Medulla oblongata (tissue), 1 donor: ENCODE results near the gene ANKRD13A.
A peak's percentile ranks its signal among the peaks of the same experiment; 100 is the strongest.
"Not testable (repeated sequence)": the region's sequence is repeated elsewhere in the genome, so short reads cannot be mapped to it uniquely, and the experiment has no call there.

Source experiments
- DNase-seq: peaks from one replicate; pipeline ENCODE4 v3.0.0-alpha.2; 2015; ENCODE audit errors: extremely low spot score

ANKRD13A gene

DNA sequence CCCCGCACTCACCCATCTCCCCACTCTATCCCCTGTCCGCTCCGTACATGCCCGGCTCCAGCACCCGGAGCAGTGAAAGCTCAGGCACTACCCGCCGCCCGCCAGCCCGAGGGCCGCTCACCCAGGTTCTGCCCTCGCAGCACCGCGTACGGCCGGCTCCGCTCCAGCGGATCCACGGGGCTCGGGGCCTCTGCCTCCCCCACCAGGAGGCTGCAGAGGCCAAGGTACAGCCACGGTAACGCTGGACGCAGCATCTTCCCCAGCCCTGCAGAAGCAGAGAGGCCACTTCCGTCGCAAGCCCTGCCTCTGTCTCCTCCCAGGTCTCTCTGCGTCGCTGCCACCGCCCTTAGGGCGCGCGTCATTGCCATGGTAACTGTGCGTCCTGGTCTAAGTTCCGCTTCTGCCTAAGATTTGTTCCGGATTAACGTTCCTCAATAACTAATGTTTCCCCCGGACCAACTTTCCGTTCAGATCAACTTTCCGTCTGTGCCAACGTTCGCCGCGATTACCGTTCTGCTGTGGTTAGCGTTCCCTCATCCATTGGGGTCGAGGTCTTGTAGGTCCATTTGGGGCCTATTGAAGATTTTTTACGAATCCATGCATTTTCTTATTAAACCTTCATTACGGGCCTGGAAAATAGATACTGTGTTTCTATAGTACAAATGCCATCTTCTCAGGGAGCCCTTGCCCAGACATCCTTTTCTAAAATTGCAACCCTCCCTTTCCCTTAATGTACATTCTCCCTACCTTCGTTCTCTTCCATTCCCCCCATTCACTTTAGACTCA, 49.2 kb downstream of the ANKRD13A start, which contains the start of gene C12orf76:
TSS of gene C12orf76 (minus strand) at position 281 of the 786 bp plus-strand sequence. CDS start at position 254, 27 bp downstream.
- DNase-seq = peak; percentile 98

- not testable (repeated sequence) for DNase-seq
Observed at GRCh38 chr12:110049034-110049433, 49.8 kb downstream of the ANKRD13A start.

- not testable (repeated sequence) for DNase-seq
Observed at GRCh38 chr12:110049666-110050065, 50.4 kb downstream of the ANKRD13A start.

GRCh38 chr12:110050927-110051326, 51.7 kb downstream of the ANKRD13A start:
- no peak for DNase-seq

DNA sequence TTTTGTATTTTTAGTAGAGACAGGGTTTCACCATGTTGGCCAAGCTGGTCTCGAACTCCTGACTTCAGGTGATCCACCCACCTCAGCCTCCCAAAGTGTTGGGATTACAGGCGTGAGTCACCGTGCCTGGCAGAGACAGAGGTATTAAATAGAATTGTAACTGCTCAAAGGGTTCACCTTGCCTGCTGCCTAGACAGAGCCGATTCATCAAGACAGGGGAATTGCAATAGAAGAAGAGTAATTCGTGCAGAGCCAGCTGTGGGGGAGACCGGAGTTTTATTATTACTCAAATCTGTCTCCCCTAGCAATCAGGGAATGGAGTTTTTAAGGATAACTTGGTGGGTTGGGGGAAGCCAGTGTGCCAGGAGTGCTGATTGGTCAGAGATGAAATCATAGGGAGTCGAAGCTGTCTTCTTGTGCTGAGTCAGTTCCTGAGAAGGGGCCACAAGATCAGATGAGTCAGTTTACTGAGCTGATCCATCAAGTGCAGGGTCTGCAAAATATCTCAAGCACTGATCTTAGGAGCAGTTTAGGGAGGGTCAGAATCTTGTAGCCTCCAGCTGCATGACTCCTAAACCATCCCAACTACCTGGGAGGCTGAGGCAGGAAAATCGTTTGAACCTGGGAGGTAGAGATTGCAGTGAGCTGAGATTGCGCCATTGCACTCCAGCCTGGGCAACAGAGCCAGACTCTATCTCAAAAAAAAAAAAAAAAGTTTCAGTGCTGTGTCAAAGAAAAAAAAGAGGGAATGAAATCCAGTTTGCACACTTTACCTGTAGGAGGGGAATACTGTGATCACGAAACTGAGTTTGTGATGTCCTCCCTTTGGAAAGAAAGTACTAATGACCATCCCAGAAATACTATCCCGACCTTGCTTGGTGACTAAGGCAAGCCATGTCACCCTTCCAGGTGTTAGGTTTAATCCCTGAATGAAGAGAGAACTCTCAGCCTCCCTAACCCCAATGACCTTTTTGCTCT, 56.4 kb downstream of the ANKRD13A start:
- not testable (repeated sequence) for DNase-seq

- DNase-seq = not testable (repeated sequence)
Observed at GRCh38 chr12:110056643-110057042, 57.4 kb downstream of the ANKRD13A start.

GRCh38 chr12:110058875-110059615, 59.8 kb downstream of the ANKRD13A start:
- DNase-seq = no peak

GRCh38 chr12:110059651-110060000, 60.4 kb downstream of the ANKRD13A start:
- DNase-seq = no peak

- DNase-seq = no peak
Observed at GRCh38 chr12:110062241-110062640, 63.0 kb downstream of the ANKRD13A start.

DNA sequence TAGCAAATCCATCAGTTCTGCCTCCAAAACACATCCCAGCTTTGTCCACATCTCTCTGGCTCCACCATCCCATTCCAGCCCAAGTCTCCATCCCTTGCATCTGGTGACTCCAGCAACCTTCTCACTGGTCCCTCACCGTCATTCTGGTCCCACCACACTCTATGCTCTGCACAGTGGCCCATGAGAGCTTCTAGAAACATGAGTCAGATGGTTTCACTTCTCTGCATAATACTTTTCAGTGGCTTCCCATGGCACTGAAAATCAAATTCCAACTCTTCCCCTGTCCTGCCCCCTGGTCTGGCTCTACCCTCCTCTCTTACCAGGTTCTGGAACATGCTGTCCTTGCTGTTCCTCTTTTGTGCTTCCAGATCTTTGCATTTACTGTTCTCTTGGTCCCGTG, 66.3 kb downstream of the ANKRD13A start:
- peak; percentile 27 for DNase-seq

GRCh38 chr12:110067531-110067930, 68.3 kb downstream of the ANKRD13A start:
- DNase-seq = no peak

GRCh38 chr12:110068115-110068514, 68.9 kb downstream of the ANKRD13A start:
- DNase-seq = not testable (repeated sequence)

- DNase-seq = no peak
Observed at GRCh38 chr12:110068654-110069053, 69.4 kb downstream of the ANKRD13A start.

- no peak for DNase-seq
Observed at GRCh38 chr12:110071504-110071903, 72.3 kb downstream of the ANKRD13A start.

DNA sequence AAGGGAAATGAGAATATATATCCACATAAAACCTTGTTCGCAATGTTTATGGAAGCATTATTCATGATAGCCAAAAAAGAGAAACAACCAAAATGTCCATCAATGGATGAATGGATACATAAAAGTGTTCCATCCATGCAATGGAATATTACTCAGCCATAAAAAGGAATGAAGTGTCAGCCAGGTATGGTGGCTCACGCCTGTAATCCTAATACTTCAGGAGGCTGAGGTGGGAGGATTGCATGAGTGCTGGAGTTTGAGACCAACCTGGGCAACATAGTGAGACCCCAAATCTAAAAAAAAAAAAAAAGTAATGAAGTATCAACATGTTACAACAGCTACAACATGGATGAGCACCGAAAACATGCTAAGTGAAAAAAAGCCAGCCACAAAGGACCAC, 72.7 kb downstream of the ANKRD13A start:
- no peak for DNase-seq

- DNase-seq = not testable (repeated sequence)
Observed at GRCh38 chr12:110072636-110073035, 73.4 kb downstream of the ANKRD13A start.

- DNase-seq = peak; percentile 94
Observed at GRCh38 chr12:110073049-110073831, 74.0 kb downstream of the ANKRD13A start.

DNA sequence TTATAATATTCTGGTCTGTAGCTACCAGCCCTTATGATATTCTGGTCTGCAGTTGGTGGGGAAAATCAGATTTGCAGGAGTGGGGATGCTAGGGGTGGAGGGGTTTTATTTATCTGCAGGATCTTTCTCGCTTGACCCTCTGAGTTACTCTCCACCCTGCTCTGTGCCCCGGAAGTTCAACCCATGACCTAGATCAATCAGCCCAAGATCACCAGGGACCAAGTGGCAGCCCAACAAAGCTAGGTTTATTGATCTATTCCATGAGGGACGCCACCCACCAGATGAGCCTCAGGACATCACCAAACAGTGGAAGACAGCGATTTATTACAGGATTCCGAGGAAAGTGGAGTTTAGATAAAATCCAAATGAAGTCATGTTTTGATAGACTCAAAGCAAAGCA, 74.9 kb downstream of the ANKRD13A start:
- peak; percentile 42 for DNase-seq

- no peak for DNase-seq
Observed at GRCh38 chr12:110075880-110076279, 76.7 kb downstream of the ANKRD13A start.

DNA sequence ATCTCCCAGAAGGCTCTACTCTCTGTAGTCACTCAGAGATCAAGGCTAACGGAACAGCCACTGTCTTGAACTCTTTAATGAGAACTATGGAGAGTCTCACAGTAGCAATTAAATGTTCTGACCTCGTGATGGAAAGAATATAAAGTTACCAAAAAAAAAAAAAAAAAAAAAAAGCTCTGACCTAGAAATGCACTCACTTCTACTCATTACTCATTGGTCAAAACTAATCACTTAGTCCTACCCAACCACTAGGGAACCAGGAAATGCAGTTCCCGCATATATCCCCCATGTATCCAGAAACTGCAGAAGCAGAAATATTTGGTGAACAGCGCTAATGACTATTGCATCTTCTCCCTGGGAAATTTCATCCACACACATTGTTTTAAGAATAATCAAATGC, 78.6 kb downstream of the ANKRD13A start:
- DNase-seq = no peak
